GM19397 (cell line): Measurements from ENCODE around the gene TSPEAR.

ENCODE experiments used
- ATAC-seq: cut with Tn5 transposase; IDR thresholded peaks from one replicate; pipeline ENCODE4 v1.9.1; 2021; ENCODE audit warnings: mild to moderate bottlenecking, moderate library complexity; ENCODE audit not compliant: unreplicated experiment

TSPEAR gene

DNA sequence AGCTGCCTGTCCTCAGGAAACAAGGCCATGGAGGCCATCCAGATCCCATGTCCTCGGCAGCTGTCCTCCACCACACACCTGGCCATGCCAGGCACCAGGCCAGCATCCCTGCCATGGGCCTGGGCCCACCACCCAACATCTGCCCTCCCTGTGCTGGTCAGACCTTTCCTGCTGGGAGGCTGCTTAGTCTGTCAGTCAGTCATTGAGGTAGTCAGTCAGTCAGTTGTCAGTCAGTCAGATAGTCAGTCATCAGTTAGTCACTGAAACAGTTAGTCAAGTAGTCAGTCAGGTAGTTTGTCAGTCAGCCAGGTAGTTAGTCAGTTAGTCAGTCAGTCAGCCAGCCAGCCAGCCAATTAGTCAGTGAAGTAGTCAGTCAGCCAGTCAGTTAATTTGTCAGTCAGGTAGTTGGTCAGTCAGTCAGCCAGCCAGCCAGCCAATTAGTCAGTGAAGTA, 188.6 kb downstream of the TSPEAR start:
- ATAC-seq = no peak

DNA sequence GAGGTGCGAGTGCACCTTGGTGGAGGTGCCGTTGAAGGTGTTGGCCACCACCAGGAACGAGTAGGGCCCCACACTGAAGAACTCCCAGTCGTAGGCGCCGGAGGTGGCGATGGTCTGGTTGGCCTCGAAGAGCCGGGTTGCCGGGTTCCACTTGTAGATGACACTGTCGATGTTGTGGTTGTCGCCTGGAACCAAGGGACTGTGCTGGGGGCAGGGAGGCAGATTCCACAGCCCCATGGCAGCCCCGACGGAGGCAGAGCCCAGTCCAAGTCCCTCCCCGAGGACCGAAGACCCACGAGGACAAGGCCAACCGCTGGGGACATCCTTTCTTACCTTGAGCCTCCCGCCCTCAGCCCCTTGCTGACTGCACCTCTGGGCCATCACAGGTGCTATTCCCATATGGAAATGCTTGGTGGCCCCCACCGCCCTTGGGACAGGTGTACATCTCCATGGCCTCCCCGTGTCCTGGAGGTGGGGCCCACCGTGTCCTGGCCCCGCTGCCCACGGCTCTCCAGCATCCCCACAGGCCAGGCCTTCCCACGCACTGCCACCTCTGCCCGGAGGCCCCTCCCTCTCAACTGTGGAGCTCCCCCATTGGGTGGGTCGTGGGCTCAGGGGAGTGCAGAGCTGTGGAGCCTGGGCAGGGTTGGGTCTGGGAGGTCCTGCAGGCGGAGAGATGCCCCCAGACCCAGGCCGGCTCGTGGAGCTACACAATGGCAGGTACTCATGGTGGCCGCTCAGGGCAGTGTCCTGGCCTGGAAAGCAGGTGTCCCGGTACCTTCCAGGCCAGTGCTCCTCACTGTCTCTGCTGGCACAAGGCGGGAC, 189.2 kb downstream of the TSPEAR start:
- no peak for ATAC-seq

DNA sequence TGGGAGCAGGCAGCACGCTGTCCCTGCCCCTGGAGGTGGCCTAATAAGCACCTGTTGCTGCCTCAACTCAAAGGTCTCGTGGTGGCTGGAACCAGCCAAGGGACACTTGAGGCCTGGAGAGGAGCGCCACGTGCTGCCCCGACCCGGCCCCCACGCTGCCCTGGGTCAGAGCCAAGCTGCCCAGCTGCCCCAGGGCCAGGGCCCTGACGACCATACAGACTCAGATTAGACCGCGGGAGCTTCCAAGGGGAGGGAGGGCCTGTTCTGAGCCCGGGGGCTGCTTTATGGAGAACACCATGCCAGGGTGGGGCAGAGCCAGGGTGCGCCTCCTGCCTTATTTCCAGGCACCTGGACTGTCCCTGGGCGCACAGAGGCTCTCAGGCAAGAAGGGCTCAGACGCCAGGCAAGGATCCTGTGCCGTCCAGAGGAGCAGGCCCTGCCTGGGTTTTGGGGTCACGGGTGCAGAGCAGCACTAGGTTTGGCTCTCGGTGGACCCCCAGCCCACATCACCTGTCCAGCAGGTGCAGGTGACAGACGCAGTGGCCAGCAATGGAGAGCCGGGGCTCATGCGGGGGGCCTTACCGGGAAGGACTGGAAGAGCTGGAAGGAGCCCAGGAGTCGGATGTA, 190.0 kb downstream of the TSPEAR start:
- ATAC-seq = no peak

DNA sequence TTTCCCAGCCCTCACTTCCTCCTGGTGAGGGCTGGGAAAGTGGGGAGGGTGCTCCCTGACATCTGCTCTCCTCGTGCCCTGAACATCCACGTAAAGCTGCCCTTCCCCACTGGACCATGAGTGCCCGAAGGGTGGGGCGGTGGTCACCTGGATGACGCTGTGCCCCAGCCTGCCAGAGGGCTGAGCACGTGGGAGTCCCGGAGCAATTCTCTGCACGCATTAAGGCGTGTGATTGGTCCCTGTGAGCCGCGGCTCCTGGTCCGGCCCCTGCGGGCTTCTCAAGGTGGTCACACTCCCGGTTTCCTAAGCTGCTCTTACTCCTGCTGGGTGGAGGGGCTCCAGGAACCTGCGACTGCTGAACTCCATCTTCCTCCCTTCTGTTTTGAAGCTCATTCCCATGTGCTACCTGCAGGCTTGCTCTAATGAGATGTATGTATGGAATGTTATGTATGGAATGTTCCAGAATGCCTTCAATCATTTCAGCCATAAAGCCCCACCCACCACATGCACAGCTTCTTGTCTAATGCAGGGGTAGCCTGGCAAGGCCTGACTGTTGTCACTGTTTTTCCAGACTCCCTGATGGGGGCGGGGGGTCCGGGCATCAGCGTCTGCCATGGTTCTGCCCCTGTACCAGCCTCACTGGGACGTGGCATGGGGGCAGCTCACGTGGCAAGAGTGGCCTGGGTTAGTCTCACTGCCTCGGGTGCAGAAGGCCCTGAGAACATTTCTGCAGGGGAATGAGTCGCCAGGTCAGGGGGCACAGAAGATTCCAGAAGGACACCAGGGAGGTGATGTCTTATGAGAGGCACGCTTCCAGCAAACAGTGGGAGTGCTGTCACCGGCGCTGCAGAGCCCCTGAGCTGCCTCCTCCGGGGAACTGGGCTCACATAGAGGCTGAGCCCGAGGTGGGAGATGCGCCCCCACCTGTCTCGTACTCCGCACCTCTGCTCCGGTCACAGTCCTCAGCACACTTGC, 190.8 kb downstream of the TSPEAR start:
- no peak for ATAC-seq

DNA sequence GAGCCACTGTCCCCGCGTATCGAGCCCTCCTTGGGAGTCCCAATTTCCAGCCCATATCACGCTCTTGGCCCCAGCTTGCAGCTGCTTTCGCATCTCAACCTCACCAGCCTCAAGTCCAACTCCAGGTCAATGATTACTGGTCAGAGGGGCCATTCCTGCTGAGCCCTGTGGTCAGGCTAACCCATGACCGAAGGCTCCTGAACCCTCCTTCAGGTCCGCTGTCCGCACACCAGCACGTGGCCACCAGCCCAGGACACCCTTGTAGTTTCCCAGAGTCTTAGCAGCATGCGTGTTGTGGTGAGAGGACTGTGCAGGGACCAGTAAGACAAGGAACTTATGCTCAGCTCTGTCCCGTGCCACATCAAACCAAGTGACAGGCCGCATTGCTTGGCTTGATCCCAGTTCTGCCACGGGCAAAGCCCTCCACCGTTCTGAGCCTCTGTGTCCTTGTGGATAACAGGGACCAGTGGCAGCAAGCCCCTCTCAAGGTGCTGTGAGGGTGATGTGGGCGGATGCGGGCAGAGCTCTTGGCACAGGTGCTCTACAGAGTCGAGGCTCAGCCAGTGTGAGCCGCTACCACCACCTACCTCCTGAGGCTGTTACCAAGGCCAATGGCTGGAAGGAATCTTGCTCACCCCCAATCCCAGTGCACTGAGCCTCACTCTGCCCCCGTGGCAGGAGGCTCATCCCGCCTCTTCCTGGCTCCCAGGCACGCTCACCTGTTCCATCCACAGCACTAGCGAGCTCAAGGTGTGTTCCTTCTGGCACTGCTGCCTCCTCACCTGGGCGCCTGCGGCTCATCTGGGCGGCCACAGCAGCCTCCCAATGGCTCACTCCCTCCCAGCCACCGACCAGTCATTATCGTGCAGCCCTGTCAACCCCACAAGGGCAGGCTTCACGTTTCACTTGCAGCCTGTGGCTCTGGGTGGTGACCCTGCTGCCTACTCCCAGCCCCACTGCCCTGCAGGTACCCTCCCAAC, 191.7 kb downstream of the TSPEAR start:
- ATAC-seq = no peak

DNA sequence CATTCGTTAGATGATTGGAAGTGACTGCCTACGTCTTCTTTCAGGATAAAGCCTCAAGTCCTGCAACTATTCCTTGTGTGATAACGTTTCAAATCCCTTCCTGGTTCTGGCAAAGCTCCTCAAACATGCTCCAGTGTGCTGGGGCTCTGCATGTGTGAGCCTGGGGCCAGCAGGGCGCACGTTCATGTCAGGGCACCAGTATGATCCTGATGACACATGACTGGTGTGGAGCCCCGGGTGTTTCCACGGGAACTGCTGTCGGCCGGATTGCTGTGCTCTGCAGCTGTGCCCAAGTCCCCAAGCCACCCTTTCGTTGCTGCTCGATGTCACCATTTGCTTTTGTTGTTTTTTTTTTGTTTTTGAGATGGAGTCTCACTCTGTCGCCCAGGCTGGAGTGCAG, 192.7 kb downstream of the TSPEAR start:
- ATAC-seq = no peak

DNA sequence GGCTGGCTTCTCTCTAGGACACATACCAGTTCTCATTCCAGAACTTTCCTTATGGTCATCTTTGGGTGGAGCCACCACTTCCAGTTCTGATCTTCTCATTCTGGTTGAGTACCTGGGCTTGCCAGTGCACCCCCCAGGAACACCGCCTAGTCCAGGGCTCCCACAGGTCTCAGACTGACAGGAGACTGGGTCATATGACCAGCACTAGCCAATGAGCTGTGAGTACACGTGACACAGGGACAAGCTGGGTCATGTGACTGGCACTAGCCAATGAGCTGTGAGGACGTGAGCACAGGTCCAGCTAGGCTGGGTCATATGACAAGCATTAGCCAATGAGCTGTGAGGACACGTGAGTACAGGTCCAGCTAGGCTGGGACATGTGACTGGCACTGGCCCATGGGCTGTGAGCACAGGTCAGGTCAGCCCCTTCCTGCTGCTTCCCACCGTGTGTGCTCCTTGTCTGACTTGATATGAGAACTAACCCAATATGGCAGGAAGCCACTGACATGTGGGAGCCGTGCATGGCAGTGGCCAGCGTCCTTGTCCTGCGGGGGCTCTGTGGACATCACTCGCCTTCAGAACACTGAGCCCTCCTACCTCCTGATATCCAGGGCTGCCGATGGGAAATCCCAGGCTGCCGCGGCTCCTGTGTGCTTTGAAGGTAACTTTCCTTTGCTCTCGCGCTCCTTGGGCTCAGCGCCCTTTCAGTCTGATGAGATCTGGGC, 194.0 kb downstream of the TSPEAR start:
- no peak for ATAC-seq

GRCh38 chr21:44516828-44517174, 194.6 kb downstream of the TSPEAR start:
- ATAC-seq = no peak

- no peak for ATAC-seq
Measured at GRCh38 chr21:44516342-44516741, 195.0 kb downstream of the TSPEAR start.

DNA sequence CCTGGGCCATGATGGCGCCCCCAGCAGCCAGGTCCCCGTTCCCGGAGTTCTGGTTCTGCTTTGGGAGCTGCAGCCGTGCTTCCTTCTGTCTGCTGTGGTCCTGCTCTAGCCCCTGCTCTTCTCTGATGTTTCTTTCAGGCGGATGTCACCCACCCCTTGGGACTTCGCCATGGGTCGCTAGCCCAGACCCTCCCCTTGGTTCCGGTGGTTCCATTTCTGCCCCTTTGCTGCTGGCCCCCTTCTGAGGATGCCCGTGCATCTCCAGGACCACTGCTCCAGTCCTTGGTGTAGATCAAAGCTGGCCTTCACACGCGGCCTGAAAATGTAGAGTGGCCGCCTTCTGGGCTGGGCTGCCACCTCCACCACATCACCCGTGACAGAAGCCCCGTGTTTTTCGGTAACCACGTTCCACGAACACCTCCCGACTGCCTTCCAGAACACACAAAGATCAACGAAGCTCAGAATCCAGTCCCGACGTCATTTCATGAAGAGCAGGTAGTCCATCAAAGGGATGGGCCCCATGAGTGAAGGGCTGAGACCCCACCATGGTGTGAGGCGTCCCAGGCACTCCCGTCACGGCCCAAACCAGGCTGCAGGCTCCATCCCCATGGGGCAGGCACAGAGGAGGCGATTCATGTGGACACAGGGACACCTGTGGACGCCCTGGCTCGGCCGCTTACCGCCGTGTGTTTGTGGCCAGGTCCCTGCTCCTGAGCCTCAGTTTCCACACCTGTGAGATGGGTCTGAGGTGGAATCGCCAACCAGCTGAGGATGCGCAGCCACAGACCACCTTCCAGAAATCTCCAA, 195.8 kb downstream of the TSPEAR start:
- no peak for ATAC-seq

GRCh38 chr21:44514746-44515358, 196.5 kb downstream of the TSPEAR start:
- no peak for ATAC-seq

GRCh38 chr21:44514218-44514520, 197.2 kb downstream of the TSPEAR start:
- ATAC-seq = no peak

GRCh38 chr21:44513389-44514217, 197.8 kb downstream of the TSPEAR start:
- no peak for ATAC-seq

DNA sequence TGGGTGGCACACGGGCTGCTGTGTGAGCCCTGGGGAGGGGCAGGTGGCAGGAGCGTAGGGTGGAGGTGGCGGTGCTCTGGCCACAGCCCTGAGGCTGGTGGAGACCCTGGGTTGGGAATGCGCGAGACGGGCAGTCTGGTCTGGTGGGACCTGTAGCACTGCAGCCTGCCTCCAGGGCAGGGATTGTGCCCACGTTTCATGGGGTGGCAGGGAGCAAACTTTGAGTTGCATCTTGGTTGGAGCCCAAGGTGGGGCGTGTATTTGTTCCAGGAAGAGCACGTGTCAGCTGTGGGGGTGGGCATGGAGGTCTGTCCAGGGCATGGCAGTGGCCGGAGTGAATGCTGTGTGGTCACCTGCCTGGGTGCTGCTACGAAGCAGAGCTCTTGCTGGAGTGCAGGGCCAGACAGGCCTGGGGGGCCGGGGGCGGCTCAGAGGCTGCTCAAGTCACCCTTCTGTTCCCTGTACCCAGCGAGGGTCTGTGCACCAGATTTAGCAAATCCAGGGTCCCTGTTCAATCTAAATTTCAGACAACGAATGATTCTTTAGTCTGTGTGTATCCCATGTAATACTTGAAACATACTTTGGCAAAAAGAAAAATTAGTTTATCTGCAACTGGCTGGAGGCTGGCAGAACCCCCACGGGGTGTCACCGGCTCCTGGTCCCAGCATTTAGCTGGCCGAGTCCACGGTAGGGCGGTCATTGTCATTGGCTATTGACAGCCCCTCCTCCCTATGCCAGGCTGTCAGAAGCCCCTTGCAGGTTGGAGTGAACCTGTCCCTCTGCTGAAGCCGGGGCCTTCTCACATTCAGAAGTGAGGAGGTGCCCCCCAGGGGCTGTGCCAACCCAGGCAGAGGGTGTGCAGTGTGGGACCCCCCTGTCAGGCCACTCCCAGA, 198.6 kb downstream of the TSPEAR start:
- no peak for ATAC-seq

- no peak for ATAC-seq
Measured at GRCh38 chr21:44511938-44512275, 199.5 kb downstream of the TSPEAR start.

DNA sequence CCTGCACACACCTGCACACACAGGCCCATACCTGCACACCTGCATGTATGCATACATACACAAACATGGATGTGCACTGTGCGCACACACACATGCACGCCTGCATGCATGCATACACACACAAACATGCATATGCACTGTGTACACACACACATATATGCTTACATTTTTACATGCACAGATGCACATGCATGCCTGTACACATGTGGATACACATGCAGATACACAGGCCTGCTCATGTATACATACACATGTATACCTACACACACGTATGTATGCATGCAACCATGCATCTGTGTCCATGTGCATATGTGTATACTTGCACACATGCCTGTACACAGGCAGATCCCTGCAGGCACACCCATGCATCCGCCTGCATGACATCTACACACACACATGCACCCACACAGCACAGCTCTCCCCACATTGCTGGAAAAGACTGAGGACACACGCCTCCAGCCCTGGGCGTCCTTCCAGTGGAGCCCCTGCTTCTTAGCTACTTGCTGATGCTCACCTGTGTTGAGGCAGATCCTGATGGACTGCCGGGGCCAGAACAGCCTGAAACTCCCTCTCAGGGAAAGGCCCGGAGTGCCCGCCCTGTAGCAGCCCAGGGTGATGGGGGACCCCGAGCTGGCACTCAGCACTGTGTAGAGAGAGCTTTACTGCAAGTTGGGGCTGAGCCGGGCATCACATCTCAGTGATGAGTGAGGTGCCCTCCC, 200.0 kb downstream of the TSPEAR start:
- ATAC-seq = no peak
